Liver (tissue), 9 donors: Measurements from ENCODE around the gene FGFBP3. TPM values are rescaled to one million over a fixed set of nuclear protein-coding genes. Genes with fewer than 3 reads are reported as not detected.

Experiments
- DNase-seq: peaks from one replicate; pipeline ENCODE4 v3.0.0-alpha.2; 2017; ENCODE audit warnings: low spot score
- H3K27ac ChIP-seq, 2 donors: one replicate each; pipeline ENCODE4 v1.7.0; 2013; ENCODE audit warnings: inconsistent platforms in 2 of 2, low read length in 2 of 2, control low read depth in 1 of 2, low read depth in 1 of 2, mild to moderate bottlenecking in 1 of 2
- H3K27me3 ChIP-seq, 4 donors: one replicate each; pipeline versions ENCODE4 v1.6.1 to v1.7.0; 2013; ENCODE audit warnings: low read length in 3 of 4, inconsistent platforms in 1 of 4, mild to moderate bottlenecking in 1 of 4, moderate library complexity in 1 of 4; ENCODE audit not compliant: control insufficient read depth in 4 of 4, insufficient read depth in 4 of 4
- H3K36me3 ChIP-seq, 4 donors: one replicate each; pipeline versions ENCODE4 v1.6.1 to v1.7.0; 2013; ENCODE audit warnings: low read length in 3 of 4, mild to moderate bottlenecking in 3 of 4, low read depth in 1 of 4, moderate library complexity in 1 of 4; ENCODE audit not compliant: control insufficient read depth in 4 of 4, insufficient read depth in 3 of 4
- H3K4me1 ChIP-seq, 4 donors: one replicate each; pipeline versions ENCODE4 v1.6.1 to v1.7.0; 2013; ENCODE audit warnings: low read length in 3 of 4, mild to moderate bottlenecking in 3 of 4, moderate library complexity in 1 of 4; ENCODE audit not compliant: control insufficient read depth in 4 of 4, insufficient read depth in 4 of 4
- H3K4me3 ChIP-seq, 3 donors: one replicate each; pipeline versions ENCODE4 v1.6.1 to v1.7.0; 2013; ENCODE audit warnings: low read length in 3 of 3, control low read depth in 1 of 3, low read depth in 1 of 3, mild to moderate bottlenecking in 1 of 3
- H3K9ac ChIP-seq, 2 donors: one replicate each; pipeline ENCODE4 v1.7.0; 2013; ENCODE audit warnings: low read length in 2 of 2, mild to moderate bottlenecking in 2 of 2, moderate library complexity in 2 of 2, control low read depth in 1 of 2, low read depth in 1 of 2
- H3K9me3 ChIP-seq, 4 donors: one replicate each; pipeline versions ENCODE4 v1.6.1 to v1.7.0; 2013; ENCODE audit warnings: low read length in 3 of 4; ENCODE audit not compliant: control insufficient read depth in 4 of 4
- ATF3 ChIP-seq: IDR thresholded peaks from 2 replicates; pipeline ENCODE4 v1.6.1; 2016; ENCODE audit warnings: antibody characterized with exemption
- CTCF ChIP-seq: fragments of 150-350 bp; IDR thresholded peaks from 2 replicates; pipeline ENCODE4 v1.5.1; 2017; ENCODE audit warnings: improper control_type of control experiment, low read depth, low read length; ENCODE audit not compliant: missing input control
- EGR1 ChIP-seq, 2 donors: IDR thresholded peaks; 2 replicates each; pipeline ENCODE4 v1.6.1; 2016 to 2018; ENCODE audit warnings: antibody characterized with exemption in 2 of 2, low read depth in 2 of 2
- FOXA1 ChIP-seq: IDR thresholded peaks from 2 replicates; pipeline ENCODE4 v1.6.1; 2016; ENCODE audit warnings: antibody characterized with exemption
- FOXA2 ChIP-seq: IDR thresholded peaks from 2 replicates; pipeline ENCODE4 v1.6.1; 2016; ENCODE audit warnings: antibody characterized with exemption
- GABPA ChIP-seq, 2 donors: IDR thresholded peaks in 1 of 2; conservative IDR thresholded peaks in 1 of 2; 2 replicates each; pipeline ENCODE4 v1.6.1; 2016; ENCODE audit warnings: antibody characterized with exemption in 2 of 2, mild to moderate bottlenecking in 1 of 2, moderate library complexity in 1 of 2
- HNF4A ChIP-seq, 2 donors: conservative IDR thresholded peaks; 2 replicates each; pipeline ENCODE4 v1.6.1; 2016; ENCODE audit warnings: antibody characterized with exemption in 2 of 2, mild to moderate bottlenecking in 2 of 2
- NR2F2 ChIP-seq: IDR thresholded peaks from 2 replicates; pipeline ENCODE4 v1.6.1; 2016; ENCODE audit warnings: antibody characterized with exemption
- RAD21 ChIP-seq, 2 donors: IDR thresholded peaks; 2 replicates each; pipeline ENCODE4 v1.6.1; 2016; ENCODE audit warnings: antibody characterized with exemption in 2 of 2, mild to moderate bottlenecking in 2 of 2
- REST ChIP-seq: IDR thresholded peaks from 2 replicates; pipeline ENCODE4 v1.6.1; 2016; ENCODE audit warnings: antibody characterized with exemption, mild to moderate bottlenecking
- RXRA ChIP-seq, 2 donors: IDR thresholded peaks; 2 replicates each; pipeline ENCODE4 v1.6.1; 2017 to 2018; ENCODE audit warnings: antibody characterized with exemption in 2 of 2, mild to moderate bottlenecking in 1 of 2
- SP1 ChIP-seq: IDR thresholded peaks from 2 replicates; pipeline ENCODE4 v1.6.1; 2018; ENCODE audit warnings: antibody characterized with exemption, mild to moderate bottlenecking
- TAF1 ChIP-seq: conservative IDR thresholded peaks from 2 replicates; pipeline ENCODE4 v1.6.1; 2016; ENCODE audit warnings: antibody characterized with exemption, mild to moderate bottlenecking
- YY1 ChIP-seq: IDR thresholded peaks from 2 replicates; pipeline ENCODE4 v1.6.1; 2016; ENCODE audit warnings: antibody characterized with exemption, mild to moderate bottlenecking
- ZBTB33 ChIP-seq: IDR thresholded peaks from 2 replicates; pipeline ENCODE4 v1.6.1; 2016; ENCODE audit warnings: antibody characterized with exemption
- WGBS: extraction: QIAGEN DNeasy Blood & Tissue Kit; methylation state at CpG from one replicate; pipeline ENCODE4 v1.1.7; 2013; 5-methylcytosine and 5-hydroxymethylcytosine counted together
- polyA plus RNA-seq, 2 donors: library from polyadenylated mRNA; stranded (reverse) in 1 of 2; unstranded in 1 of 2; fragments of 200-250 nt in 1 of 2; fragments of >200 nt in 1 of 2; fragmentation: Nextera tagmentation in 1 of 2; extraction: Ambion mirVana in 1 of 2; gene quantifications; one replicate each; pipeline versions ENCODE4 v1.2.1 to v1.2.3, GENCODE V29; 2013 to 2015
- total RNA-seq, 2 donors: library from RNA; depleted of rRNA; stranded (reverse); fragments of >200 nt; gene quantifications; one replicate each; pipeline ENCODE4 v1.2.3, GENCODE V29; 2014
- TF ChIP-seq, protein P1 (sequence below): IDR thresholded peaks from 2 replicates; pipeline ENCODE4 v1.6.1; 2016; ENCODE audit warnings: antibody characterized with exemption
- donor health status: healthy.
- donor health status: healthy.
- donor health status: healthy.
- donor health status: healthy.
- donor health status: healthy.

The FGFBP3 gene
- total and polyA plus RNA-seq, 4 donors, result 0.08 to 0.37 (median 0.19) TPM

- no peak for TF ChIP-seq TAF1
Measured at GRCh38 chr10:91880310-91880709, 29.0 kb downstream of the FGFBP3 start (continued).

DNA sequence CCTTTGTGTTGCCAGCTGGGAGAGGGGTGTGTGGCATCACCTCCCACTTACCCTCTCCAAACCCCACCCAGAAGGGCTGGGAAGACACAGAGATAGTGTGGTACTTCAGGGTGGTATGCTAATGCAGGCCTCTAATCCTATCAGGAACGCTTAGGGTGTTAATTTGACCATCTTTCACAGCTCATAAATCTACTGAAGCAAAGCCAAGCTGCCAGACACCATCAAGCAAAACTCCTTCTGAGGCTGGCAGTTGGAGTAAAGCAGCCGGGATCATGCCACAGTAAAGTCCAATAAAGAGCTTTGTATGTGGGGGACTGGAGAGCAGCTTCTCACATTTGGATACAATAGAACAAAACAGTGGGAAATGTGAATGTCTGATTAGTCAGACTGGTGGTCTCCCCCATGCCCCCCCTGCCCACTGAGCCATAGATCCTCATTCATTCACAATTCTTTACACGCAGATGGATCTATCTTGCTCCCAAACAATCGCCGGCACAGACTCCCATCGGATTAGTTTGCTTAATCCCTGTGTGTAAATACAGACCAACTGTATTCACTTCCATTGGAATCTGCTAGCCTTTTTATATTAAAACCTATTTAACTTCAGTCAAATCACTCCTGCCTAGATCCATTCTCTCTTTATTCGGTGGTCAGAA is 29.6 kb downstream of the FGFBP3 start:
- TF ChIP-seq FOXA2, result no peak
- Histone ChIP-seq H3K4me1 (no peaks in the 10 kb centered on the region), H3K9ac (no peak overlapping the region), H3K27ac (no peak overlapping the region), H3K9me3 (no peaks in the 10 kb centered on the region), H3K4me3 (no peak overlapping the region), H3K36me3 (no peaks in the 10 kb centered on the region), H3K27me3 (no peaks in the 10 kb centered on the region)
- WGBS, result 34% methylated on average over 7 of the region's 7 CpGs
- DNase-seq, result no peak

DNA sequence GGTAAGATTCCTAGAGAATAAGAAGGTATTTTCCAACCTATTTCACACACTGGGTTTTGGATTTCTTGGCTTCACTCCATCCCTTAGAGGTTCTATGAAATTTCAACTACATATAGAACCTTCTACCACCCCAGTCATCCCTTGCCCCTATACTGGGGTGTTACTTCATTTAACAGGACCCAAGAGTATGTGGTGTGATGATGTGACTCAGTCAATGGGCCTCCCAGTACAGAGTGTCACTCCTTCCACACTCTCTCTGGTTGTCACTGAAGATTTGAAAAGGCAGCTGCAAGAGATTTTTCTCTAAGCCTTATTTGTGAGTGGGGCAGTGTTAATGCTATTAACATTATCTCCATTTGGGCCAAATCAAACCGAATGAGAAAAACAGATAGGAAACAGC is 33.5 kb downstream of the FGFBP3 start:
- WGBS, result 86% methylated on average over 1 of the region's 1 CpG
- no peak for DNase-seq
- Histone ChIP-seq H3K9me3 (no peaks in the 10 kb centered on the region), H3K27me3 (no peaks in the 10 kb centered on the region), H3K9ac (no peak overlapping the region), H3K4me3 (no peak overlapping the region), H3K4me1 (no peaks in the 10 kb centered on the region), H3K27ac (no peak overlapping the region), H3K36me3 (no peaks in the 10 kb centered on the region)
- TF ChIP-seq EGR1 (IDR thresholded peaks at IDR 0.05; ENCODE audit: low read depth in 2 of 2) (no peak), FOXA2 (no peak), YY1 (no peak), HNF4A (conservative IDR thresholded peaks at IDR 0.05) (no peak), RXRA (IDR thresholded peaks at IDR 0.05) (no peak), NR2F2 (no peak), FOXA1 (no peak), CTCF (no peak)
- TF ChIP-seq, protein P1, sequence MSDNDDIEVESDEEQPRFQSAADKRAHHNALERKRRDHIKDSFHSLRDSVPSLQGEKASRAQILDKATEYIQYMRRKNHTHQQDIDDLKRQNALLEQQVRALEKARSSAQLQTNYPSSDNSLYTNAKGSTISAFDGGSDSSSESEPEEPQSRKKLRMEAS, result no peak

GRCh38 chr10:91875156-91875555 is 34.1 kb downstream of the FGFBP3 start:
- Histone ChIP-seq H3K4me3 (no peak overlapping the region), H3K27ac (no peak overlapping the region), H3K4me1 (no peaks in the 10 kb centered on the region), H3K27me3 (no peaks in the 10 kb centered on the region), H3K36me3 (no peaks in the 10 kb centered on the region), H3K9ac (no peak overlapping the region), H3K9me3 (no peaks in the 10 kb centered on the region)
- TF ChIP-seq, protein P1, result no peak
- TF ChIP-seq ATF3, result no peak
- TF ChIP-seq FOXA2, result no peak
- TF ChIP-seq TAF1, result no peak
- no peak for TF ChIP-seq RAD21 (IDR thresholded peaks at IDR 0.05)
- TF ChIP-seq YY1, result no peak
- no peak for TF ChIP-seq REST
- TF ChIP-seq GABPA (IDR thresholded peaks at IDR 0.05 in 1 of 2, conservative IDR thresholded peaks at IDR 0.05 in 1 of 2), result no peak
- TF ChIP-seq EGR1 (IDR thresholded peaks at IDR 0.05; ENCODE audit: low read depth in 2 of 2), result no peak
- TF ChIP-seq SP1, result no peak
- no peak for TF ChIP-seq HNF4A (conservative IDR thresholded peaks at IDR 0.05)
- TF ChIP-seq ZBTB33, result no peak
- WGBS, result 98% methylated on average over 2 of the region's 2 CpGs
- DNase-seq, result no peak
